Posterior vena cava (tissue), 2 donors: ENCODE measurements around the gene PCBP4. TPM values are rescaled to one million over a fixed set of nuclear protein-coding genes. Genes with fewer than 3 reads are reported as not detected.

ENCODE experiments used
- DNase-seq: peaks from one replicate; pipeline ENCODE4 v3.0.0-alpha.2; 2020; ENCODE audit warnings: low spot score
- intact Hi-C, 2 donors: fragments of 100-400 bp; cut with DNase I; formaldehyde crosslinking; loops; one replicate each; pipeline versions ENCODE4 v1.14.1 to v1.14.2; 2022 to 2023
- total RNA-seq, 2 donors: library from RNA; stranded (reverse); fragmentation: NEBNext Ultra II Directional; extraction: Animal tissue kit (Norgen Biotek cat#: 25700); gene quantifications; one replicate each; pipeline ENCODE4 v1.2.1, GENCODE V29; 2021
- donor health status: DM: yes; HTN: yes; CAD: no.
- donor health status: DM: yes; HTN: yes; CAD: no.

PCBP4 gene
- total RNA-seq, 2 donors from 2014 or later = 48.9 to 53.2 TPM

- intact Hi-C loops = no loop called here
- no peak for DNase-seq
Measured at GRCh38 chr3:51961602-51962569, 5.4 kb downstream of the PCBP4 start.

- intact Hi-C loops = no loop called here
- DNase-seq = no peak
Measured at GRCh38 chr3:51961011-51961410, 6.2 kb downstream of the PCBP4 start.

- intact Hi-C loops = no loop called here
- no peak for DNase-seq
Measured at GRCh38 chr3:51960386-51960785, 6.9 kb downstream of the PCBP4 start.

GRCh38 chr3:51959651-51960050, 7.6 kb downstream of the PCBP4 start:
- DNase-seq = no peak
- intact Hi-C loops = no loop called here

- no peak for DNase-seq
- intact Hi-C loops = no loop called here
Measured at GRCh38 chr3:51958603-51959521, 8.4 kb downstream of the PCBP4 start.

- intact Hi-C loops = no loop called here
- DNase-seq = no peak
Measured at GRCh38 chr3:51957520-51958205, 9.6 kb downstream of the PCBP4 start.

GRCh38 chr3:51955893-51956770, 11.1 kb downstream of the PCBP4 start:
- intact Hi-C loops = no loop called here
- DNase-seq = no peak

- intact Hi-C loops = no loop called here
- DNase-seq = no peak
Measured at GRCh38 chr3:51955175-51955892, 11.9 kb downstream of the PCBP4 start, which contains the start of gene GPR62. Gene GPR62, plus strand, starts transcription at chr3:51955381. Its CDS starts 272 bp downstream, at chr3:51955653.

GRCh38 chr3:51954713-51955112, 12.5 kb downstream of the PCBP4 start:
- intact Hi-C loops = no loop called here
- DNase-seq = no peak

- DNase-seq = no peak
- intact Hi-C loops = no loop called here
Measured at GRCh38 chr3:51954105-51954504, 13.1 kb downstream of the PCBP4 start.

GRCh38 chr3:51953445-51953844, 13.8 kb downstream of the PCBP4 start:
- DNase-seq = no peak
- intact Hi-C loops = no loop called here

- no peak for DNase-seq
- intact Hi-C loops = no loop called here
Measured at GRCh38 chr3:51950899-51951298, 16.4 kb downstream of the PCBP4 start.

- intact Hi-C loops = no loop called here
Measured at GRCh38 chr3:51949121-51949520, 18.1 kb downstream of the PCBP4 start.

GRCh38 chr3:51948016-51948580, 19.2 kb downstream of the PCBP4 start:
- DNase-seq = peak; percentile 53
- intact Hi-C loops = no loop called here

More at GRCh38 chr3:51949121-51949520, 18.1 kb downstream of the PCBP4 start:
- peak; percentile 42 for DNase-seq

GRCh38 chr3:51947215-51947900, 19.9 kb downstream of the PCBP4 start:
- intact Hi-C loops = no loop called here
- peak; percentile 69 for DNase-seq

- DNase-seq = peak; percentile 64
- intact Hi-C loops = no loop called here
Measured at GRCh38 chr3:51946796-51947195, 20.5 kb downstream of the PCBP4 start.
